ENCODE data around the gene SLC44A5. TPM values are rescaled to one million over a fixed set of nuclear protein-coding genes. Genes with fewer than 3 reads are reported as not detected.
"Not testable (repeated sequence)": the region's sequence is repeated elsewhere in the genome, so short reads cannot be mapped to it uniquely, and the experiment has no call there.

The SLC44A5 gene
- 8.7 TPM for polyA plus RNA-seq (2013, experiment 1 of 4)
- polyA plus RNA-seq (2013, experiment 2 of 4), result 9.7 TPM
- 6.7 TPM for polyA plus RNA-seq (2013, experiment 3 of 4)
- polyA plus RNA-seq (2013, experiment 4 of 4), result 8.0 TPM

DNA sequence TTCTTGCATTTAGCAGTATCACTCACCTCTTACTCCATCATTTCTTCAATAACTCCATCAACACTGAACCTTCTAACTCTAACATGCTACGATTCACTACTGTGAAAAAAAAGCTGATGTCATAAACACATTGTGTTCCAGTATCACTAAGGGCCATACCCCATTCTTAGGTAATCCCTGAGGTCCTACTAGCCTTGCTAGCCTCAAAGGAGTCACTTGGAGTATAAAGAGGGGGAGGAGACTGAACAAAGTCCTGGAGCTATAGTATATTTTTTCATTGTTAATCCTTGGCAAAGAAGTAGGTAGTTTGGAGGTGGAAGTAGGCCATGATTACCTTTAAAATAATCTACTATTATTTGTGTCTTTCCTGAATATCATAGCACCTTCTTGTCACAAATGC is at the start of gene SLC44A5:
Gene SLC44A5 (minus strand): TSS at position 101 of the 400 bp plus-strand sequence. CDS start 69,667 bp downstream, outside the sequence.
- no peak within 1 kb of the TSS for H3K27ac ChIP-seq (ENCODE audit: insufficient read depth, low read depth, low read length, poor library complexity, severe bottlenecking)
- WGBS, 2 experiments, result 89 to 97% methylated on average over 1 of the region's 1 CpG
- no peak within 1 kb of the TSS for H3K4me3 ChIP-seq (ENCODE audit: insufficient read depth, low read depth, low read length)
- H3K27me3 ChIP-seq (ENCODE audit: control insufficient read depth, insufficient read depth, low read length, poor library complexity, severe bottlenecking), result peaks cover 34% of the 10 kb centered on the region
- no peaks in the 10 kb centered on the region for H3K4me1 ChIP-seq (ENCODE audit: control insufficient read depth, insufficient read depth, low read length)
- H3K9me3 ChIP-seq (ENCODE audit: control insufficient read depth, low read length), result no peaks in the 10 kb centered on the region
- H3K36me3 ChIP-seq (ENCODE audit: control insufficient read depth, insufficient read depth, low read length), result no peaks in the 10 kb centered on the region

GRCh38 chr1:75655931-75656330 is 45.0 kb upstream of the SLC44A5 start:
- no peaks in the 10 kb centered on the region for H3K27me3 ChIP-seq (ENCODE audit: control insufficient read depth, insufficient read depth, low read length, poor library complexity, severe bottlenecking)
- no peaks in the 10 kb centered on the region for H3K4me1 ChIP-seq (ENCODE audit: control insufficient read depth, insufficient read depth, low read length)
- H3K4me3 ChIP-seq (ENCODE audit: insufficient read depth, low read depth, low read length), result no peak overlapping the region
- no peaks in the 10 kb centered on the region for H3K36me3 ChIP-seq (ENCODE audit: control insufficient read depth, insufficient read depth, low read length)
- no CpG with 5 or more reads among the region's 1 CpG for WGBS, 2 experiments
- no peak overlapping the region for H3K27ac ChIP-seq (ENCODE audit: insufficient read depth, low read depth, low read length, poor library complexity, severe bottlenecking)
- H3K9me3 ChIP-seq (ENCODE audit: control insufficient read depth, low read length), result no peaks in the 10 kb centered on the region

GRCh38 chr1:75647183-75647582 is 36.3 kb upstream of the SLC44A5 start:
- not testable (repeated sequence) for H3K4me1 ChIP-seq (ENCODE audit: control insufficient read depth, insufficient read depth, low read length); H3K36me3 ChIP-seq (ENCODE audit: control insufficient read depth, insufficient read depth, low read length); H3K27me3 ChIP-seq (ENCODE audit: control insufficient read depth, insufficient read depth, low read length, poor library complexity, severe bottlenecking); H3K27ac ChIP-seq (ENCODE audit: insufficient read depth, low read depth, low read length, poor library complexity, severe bottlenecking); H3K9me3 ChIP-seq (ENCODE audit: control insufficient read depth, low read length); H3K4me3 ChIP-seq (ENCODE audit: insufficient read depth, low read depth, low read length)
- 94 to 95% methylated on average over 2 of the region's 2 CpGs for WGBS, 2 experiments

- not testable (repeated sequence) for H3K27me3 ChIP-seq (ENCODE audit: control insufficient read depth, insufficient read depth, low read length, poor library complexity, severe bottlenecking); H3K4me1 ChIP-seq (ENCODE audit: control insufficient read depth, insufficient read depth, low read length); H3K36me3 ChIP-seq (ENCODE audit: control insufficient read depth, insufficient read depth, low read length); H3K4me3 ChIP-seq (ENCODE audit: insufficient read depth, low read depth, low read length); H3K9me3 ChIP-seq (ENCODE audit: control insufficient read depth, low read length); H3K27ac ChIP-seq (ENCODE audit: insufficient read depth, low read depth, low read length, poor library complexity, severe bottlenecking)
- WGBS, 2 experiments, result 92 to 100% methylated on average over 1 of the region's 4 CpGs
Observed at GRCh38 chr1:75645153-75645552, 34.2 kb upstream of the SLC44A5 start.

- H3K9me3 ChIP-seq (ENCODE audit: control insufficient read depth, low read length), result peaks cover 4% of the 10 kb centered on the region
- H3K4me1 ChIP-seq (ENCODE audit: control insufficient read depth, insufficient read depth, low read length), result no peaks in the 10 kb centered on the region
- no peaks in the 10 kb centered on the region for H3K36me3 ChIP-seq (ENCODE audit: control insufficient read depth, insufficient read depth, low read length)
- H3K27me3 ChIP-seq (ENCODE audit: control insufficient read depth, insufficient read depth, low read length, poor library complexity, severe bottlenecking), result no peaks in the 10 kb centered on the region
- WGBS, 2 experiments, result 63 to 77% methylated on average over 1 of the region's 1 CpG
- H3K27ac ChIP-seq (ENCODE audit: insufficient read depth, low read depth, low read length, poor library complexity, severe bottlenecking), result no peak overlapping the region
- no peak overlapping the region for H3K4me3 ChIP-seq (ENCODE audit: insufficient read depth, low read depth, low read length)
Observed at GRCh38 chr1:75643460-75643859, 32.5 kb upstream of the SLC44A5 start.

DNA sequence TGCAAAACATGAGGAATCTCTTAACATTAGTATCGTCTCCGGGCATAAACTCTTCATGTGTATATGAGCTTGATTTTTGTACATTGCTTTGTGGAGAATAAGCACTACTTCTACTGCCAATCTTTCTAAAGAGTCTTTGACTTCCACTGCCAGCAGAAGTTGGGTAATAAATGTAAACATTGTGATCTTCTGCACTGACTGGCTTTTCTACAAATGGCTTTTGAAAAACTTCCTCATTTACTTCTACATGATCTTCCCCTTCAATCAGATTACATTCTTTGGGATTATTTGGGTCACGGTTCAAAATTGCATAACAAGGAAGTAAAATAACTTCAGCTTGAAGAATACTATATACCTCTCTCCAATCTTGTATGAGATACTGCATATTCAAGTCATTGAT is 30.4 kb upstream of the SLC44A5 start:
- H3K4me1 ChIP-seq (ENCODE audit: control insufficient read depth, insufficient read depth, low read length), result no peaks in the 10 kb centered on the region
- peaks cover 2% of the 10 kb centered on the region for H3K9me3 ChIP-seq (ENCODE audit: control insufficient read depth, low read length)
- no peaks in the 10 kb centered on the region for H3K27me3 ChIP-seq (ENCODE audit: control insufficient read depth, insufficient read depth, low read length, poor library complexity, severe bottlenecking)
- H3K36me3 ChIP-seq (ENCODE audit: control insufficient read depth, insufficient read depth, low read length), result no peaks in the 10 kb centered on the region
- no peak overlapping the region for H3K4me3 ChIP-seq (ENCODE audit: insufficient read depth, low read depth, low read length)
- H3K27ac ChIP-seq (ENCODE audit: insufficient read depth, low read depth, low read length, poor library complexity, severe bottlenecking), result no peak overlapping the region
- WGBS, 2 experiments, result 93 to 94% methylated on average over 2 to 3 of the region's 3 CpGs

- H3K36me3 ChIP-seq (ENCODE audit: control insufficient read depth, insufficient read depth, low read length), result no peaks in the 10 kb centered on the region
- H3K9me3 ChIP-seq (ENCODE audit: control insufficient read depth, low read length), result no peaks in the 10 kb centered on the region
- H3K4me3 ChIP-seq (ENCODE audit: insufficient read depth, low read depth, low read length), result no peak overlapping the region
Observed at GRCh38 chr1:75640137-75640536, 29.2 kb upstream of the SLC44A5 start.

DNA sequence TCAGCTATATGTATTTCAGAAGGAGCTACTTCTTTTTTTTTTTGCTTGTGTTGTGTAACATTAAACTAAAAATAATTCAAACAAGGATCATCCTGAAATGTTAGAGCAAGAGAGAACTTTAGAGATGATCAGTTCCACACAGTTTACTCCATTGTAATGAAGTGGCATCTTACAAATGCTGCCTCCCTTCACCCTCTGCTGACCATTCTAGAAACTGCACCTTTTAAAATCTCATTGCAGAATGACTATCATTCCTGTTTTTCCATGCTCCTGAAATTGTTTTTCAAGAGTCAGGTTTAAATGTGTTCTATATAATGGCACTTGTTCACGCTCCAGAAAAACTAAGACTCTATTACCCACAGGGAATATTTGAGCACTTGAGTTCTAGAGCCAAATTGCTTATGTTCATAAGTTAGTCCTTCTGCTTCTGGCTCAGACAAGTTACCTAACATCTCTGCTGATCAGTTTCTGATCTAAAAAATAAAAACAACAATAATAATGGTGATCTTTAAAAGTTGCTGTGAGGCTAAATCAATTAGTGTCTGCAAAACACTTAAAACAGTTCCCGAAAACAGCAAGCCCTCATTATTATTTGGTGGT is 21.5 kb upstream of the SLC44A5 start:
- no peak overlapping the region for H3K27ac ChIP-seq (ENCODE audit: insufficient read depth, low read depth, low read length, poor library complexity, severe bottlenecking)
- H3K4me3 ChIP-seq (ENCODE audit: insufficient read depth, low read depth, low read length), result no peak overlapping the region
- H3K27me3 ChIP-seq (ENCODE audit: control insufficient read depth, insufficient read depth, low read length, poor library complexity, severe bottlenecking), result peaks cover 29% of the 10 kb centered on the region
- no peaks in the 10 kb centered on the region for H3K36me3 ChIP-seq (ENCODE audit: control insufficient read depth, insufficient read depth, low read length)
- H3K9me3 ChIP-seq (ENCODE audit: control insufficient read depth, low read length), result no peaks in the 10 kb centered on the region
- WGBS, 2 experiments, result 8 to 14% methylated on average over 1 of the region's 2 CpGs
- H3K4me1 ChIP-seq (ENCODE audit: control insufficient read depth, insufficient read depth, low read length), result peaks cover 6% of the 10 kb centered on the region

More at GRCh38 chr1:75640137-75640536, 29.2 kb upstream of the SLC44A5 start:
- H3K4me1 ChIP-seq (ENCODE audit: control insufficient read depth, insufficient read depth, low read length), result no peaks in the 10 kb centered on the region
- H3K27ac ChIP-seq (ENCODE audit: insufficient read depth, low read depth, low read length, poor library complexity, severe bottlenecking), result no peak overlapping the region
- H3K27me3 ChIP-seq (ENCODE audit: control insufficient read depth, insufficient read depth, low read length, poor library complexity, severe bottlenecking), result no peaks in the 10 kb centered on the region

GRCh38 chr1:75630998-75631397 is 20.1 kb upstream of the SLC44A5 start:
- Histone ChIP-seq H3K9me3 (ENCODE audit: control insufficient read depth, low read length) (no peaks in the 10 kb centered on the region), H3K27ac (ENCODE audit: insufficient read depth, low read depth, low read length, poor library complexity, severe bottlenecking) (no peak overlapping the region), H3K4me1 (ENCODE audit: control insufficient read depth, insufficient read depth, low read length) (peaks cover 6% of the 10 kb centered on the region), H3K36me3 (ENCODE audit: control insufficient read depth, insufficient read depth, low read length) (no peaks in the 10 kb centered on the region), H3K4me3 (ENCODE audit: insufficient read depth, low read depth, low read length) (no peak overlapping the region), H3K27me3 (ENCODE audit: control insufficient read depth, insufficient read depth, low read length, poor library complexity, severe bottlenecking) (peaks cover 38% of the 10 kb centered on the region)
- WGBS, 2 experiments, result 83 to 100% methylated on average over 1 of the region's 1 CpG

DNA sequence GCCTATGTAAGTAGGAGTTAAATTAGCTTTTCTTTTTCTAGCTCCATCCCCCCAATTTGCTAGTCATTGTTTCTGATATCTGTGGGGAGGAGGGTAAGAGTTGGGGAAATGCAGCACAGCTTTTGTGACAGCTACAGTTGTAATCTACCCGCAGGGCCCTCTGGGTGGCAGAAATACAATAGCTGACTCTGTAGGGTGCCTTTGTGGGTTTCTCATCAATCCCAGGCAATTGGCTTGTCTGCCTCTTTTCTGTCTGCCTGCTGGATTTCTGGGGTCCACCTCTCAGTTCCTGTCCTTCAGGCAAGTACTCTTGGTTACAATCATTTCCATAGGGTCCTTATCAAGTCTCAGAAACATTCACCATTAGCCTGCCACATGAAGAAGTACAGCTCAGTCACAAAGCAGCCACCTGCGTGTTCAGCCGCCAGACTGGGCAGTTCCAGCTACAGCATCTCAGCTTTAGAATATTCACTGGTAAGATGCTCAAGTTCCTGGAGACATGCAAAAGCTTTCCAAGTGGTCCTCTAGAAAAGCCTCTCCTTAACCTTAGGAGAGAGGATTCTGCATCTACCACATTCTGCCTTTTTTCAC is 19.2 kb upstream of the SLC44A5 start:
- Histone ChIP-seq H3K4me1 (ENCODE audit: control insufficient read depth, insufficient read depth, low read length) (peaks cover 6% of the 10 kb centered on the region), H3K36me3 (ENCODE audit: control insufficient read depth, insufficient read depth, low read length) (no peaks in the 10 kb centered on the region), H3K27me3 (ENCODE audit: control insufficient read depth, insufficient read depth, low read length, poor library complexity, severe bottlenecking) (peaks cover 42% of the 10 kb centered on the region), H3K9me3 (ENCODE audit: control insufficient read depth, low read length) (no peaks in the 10 kb centered on the region), H3K27ac (ENCODE audit: insufficient read depth, low read depth, low read length, poor library complexity, severe bottlenecking) (no peak overlapping the region), H3K4me3 (ENCODE audit: insufficient read depth, low read depth, low read length) (no peak overlapping the region)
- 18 to 29% methylated on average over 3 of the region's 3 CpGs for WGBS, 2 experiments
